Activated CD4-positive, alpha-beta T cell treated with anti-CD3 and anti-CD28 coated beads for 24 hours (primary cell): Measurements from ENCODE around the gene SAMSN1.
"Not testable (repeated sequence)": the region's sequence is repeated elsewhere in the genome, so short reads cannot be mapped to it uniquely, and the experiment has no call there.

Source experiments
- DNase-seq, 2 donors: peaks; one replicate each; pipeline ENCODE4 v3.0.0-alpha.2; 2020; ENCODE audit warnings: low read depth in 2 of 2

Gene SAMSN1

GRCh38 chr21:14566894-14567293 is 20.8 kb upstream of the SAMSN1 start:
- DNase-seq, result no peak

- DNase-seq, result no peak
These were observed 16.8 kb upstream of the SAMSN1 start for GRCh38 chr21:14562959-14563358.

GRCh38 chr21:14560555-14560954 is 14.4 kb upstream of the SAMSN1 start:
- DNase-seq, result no peak

DNA sequence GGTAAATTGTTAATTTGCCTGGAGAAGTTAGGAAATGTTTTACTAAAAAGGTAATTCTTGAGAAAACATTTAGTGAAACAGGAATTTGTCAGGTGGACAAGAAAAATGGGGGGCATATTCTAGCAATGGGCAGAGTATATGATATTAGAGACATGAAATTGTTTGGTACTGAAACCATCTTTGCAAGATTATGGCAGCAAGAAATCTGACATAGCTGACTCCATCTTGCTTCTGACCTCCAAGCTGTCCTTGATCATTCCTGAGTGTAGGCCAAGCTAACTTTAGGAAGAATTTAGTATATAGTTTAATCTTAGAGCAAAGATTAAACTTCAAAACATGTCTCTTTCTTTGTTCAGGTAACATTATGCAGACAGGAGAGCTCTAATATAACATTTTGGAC is 14.0 kb upstream of the SAMSN1 start:
- DNase-seq, result no peak

DNA sequence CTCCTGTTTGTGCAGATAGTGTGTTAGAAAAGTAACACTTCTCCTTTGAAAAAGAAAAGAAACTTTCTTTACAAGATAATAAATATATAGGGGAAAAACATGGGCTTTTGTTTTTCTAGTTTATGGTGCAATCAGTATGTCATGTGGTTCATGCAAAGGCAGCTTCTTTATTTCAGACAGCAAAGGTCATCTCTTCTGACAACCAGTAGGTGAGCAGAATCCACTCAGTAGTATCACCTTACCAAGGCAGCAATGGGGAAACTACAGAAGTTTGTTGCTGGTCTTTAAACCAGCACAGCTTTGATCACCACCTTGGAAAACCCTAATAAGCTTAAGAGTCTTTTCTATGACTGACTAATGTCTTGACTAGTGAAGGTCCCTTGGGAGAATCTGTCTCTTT is 13.0 kb upstream of the SAMSN1 start:
- DNase-seq, result no peak

GRCh38 chr21:14557413-14557812 is 11.3 kb upstream of the SAMSN1 start:
- no peak for DNase-seq

- no peak for DNase-seq
These were observed 8.8 kb upstream of the SAMSN1 start for GRCh38 chr21:14554948-14555347.

GRCh38 chr21:14553422-14553821 is 7.3 kb upstream of the SAMSN1 start:
- no peak for DNase-seq

- DNase-seq, result no peak
These were observed 5.6 kb upstream of the SAMSN1 start for GRCh38 chr21:14551741-14552140.

- no peak for DNase-seq
These were observed 4.0 kb upstream of the SAMSN1 start for GRCh38 chr21:14550135-14550534.

DNA sequence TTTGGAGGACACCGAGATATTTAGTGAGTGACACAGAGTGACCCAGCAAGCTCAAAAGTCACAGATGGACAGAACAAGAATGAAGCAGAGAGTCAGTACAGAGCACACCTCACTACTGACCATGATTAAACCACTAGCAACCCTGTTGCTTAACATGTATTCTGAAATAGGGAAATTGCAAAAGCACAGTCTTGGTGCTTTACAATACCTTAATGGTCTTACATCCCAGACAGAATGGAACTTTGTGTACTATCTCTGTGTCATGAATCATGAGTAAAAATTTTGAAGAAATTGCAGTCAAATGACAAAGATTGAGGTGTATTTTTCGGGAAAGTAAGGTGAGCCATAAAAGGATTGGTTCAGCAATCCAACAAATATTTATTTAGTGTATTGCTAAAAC is 2.7 kb upstream of the SAMSN1 start:
- no peak for DNase-seq

GRCh38 chr21:14547834-14548513 is 1.9 kb upstream of the SAMSN1 start:
- DNase-seq, result no peak

DNA sequence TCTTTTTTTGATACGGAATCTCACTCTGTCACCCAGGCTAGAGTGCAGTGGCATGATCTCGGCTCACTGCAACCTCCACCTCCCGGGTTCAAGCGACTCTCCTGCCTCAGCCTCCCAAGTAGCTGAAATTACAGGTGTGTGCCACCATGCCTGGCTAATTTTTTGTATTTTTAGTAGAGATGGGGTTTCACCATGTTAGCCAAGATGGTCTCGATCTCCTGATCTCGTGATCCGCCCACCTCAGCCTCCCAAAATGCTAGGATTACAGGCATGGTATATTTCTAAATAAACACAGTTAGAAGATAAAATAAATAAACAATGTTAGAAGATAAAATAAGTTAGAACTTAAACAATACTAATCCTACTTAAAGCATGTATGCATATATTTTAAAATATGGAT is 604 bp upstream of the SAMSN1 start:
- DNase-seq, result not testable (repeated sequence)

DNA sequence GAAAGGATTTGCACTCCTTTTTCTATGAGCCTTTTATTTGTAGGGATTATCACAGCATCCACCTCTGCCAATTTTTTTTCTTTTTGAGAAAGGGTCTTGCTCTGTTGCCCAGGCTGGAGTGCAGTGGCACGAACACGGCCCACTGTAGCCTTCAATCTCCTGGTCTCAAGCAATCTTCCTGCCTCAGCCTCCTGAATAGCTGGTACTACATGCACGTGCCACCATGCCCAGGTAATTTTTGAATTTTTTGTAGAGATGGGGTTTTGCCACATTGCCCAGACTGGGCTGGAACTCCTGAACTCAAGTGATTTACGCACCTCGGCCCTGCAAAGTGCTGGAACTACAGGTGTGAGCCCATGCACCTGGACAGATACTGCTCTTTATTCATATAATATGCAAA is 2.1 kb downstream of the SAMSN1 start:
- DNase-seq, result no peak

GRCh38 chr21:14542638-14543037 is 3.5 kb downstream of the SAMSN1 start:
- no peak for DNase-seq

DNA sequence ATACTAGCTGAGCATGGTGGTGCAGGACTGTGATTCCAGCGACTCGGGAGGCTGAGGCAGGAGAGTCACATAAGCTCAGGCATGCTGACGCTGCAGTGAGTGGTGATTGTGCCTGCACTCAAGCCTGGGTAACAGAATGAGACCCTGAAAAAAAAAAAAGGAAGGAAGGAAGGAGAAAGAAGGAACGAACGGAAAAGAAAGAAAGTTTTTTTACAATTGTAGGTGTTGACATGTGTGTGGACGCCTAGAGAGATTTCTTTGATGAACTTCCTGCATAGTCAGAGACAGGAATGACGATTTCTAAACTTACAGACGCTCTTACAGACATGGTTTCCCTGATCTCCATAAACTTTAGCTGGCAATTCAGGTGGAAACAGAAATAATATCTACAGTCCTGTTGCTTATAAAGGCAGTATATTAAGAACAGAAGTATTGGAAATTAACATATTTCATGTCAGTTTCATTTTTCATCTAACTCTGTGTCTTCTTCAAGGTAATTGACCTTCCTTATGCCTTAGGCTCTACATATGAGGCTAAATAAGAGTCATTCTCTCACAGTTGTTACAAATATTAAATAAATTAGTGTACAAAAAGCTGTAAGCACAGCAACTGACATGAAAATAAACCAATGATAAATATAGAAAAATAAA is 4.1 kb downstream of the SAMSN1 start:
- DNase-seq, result no peak

DNA sequence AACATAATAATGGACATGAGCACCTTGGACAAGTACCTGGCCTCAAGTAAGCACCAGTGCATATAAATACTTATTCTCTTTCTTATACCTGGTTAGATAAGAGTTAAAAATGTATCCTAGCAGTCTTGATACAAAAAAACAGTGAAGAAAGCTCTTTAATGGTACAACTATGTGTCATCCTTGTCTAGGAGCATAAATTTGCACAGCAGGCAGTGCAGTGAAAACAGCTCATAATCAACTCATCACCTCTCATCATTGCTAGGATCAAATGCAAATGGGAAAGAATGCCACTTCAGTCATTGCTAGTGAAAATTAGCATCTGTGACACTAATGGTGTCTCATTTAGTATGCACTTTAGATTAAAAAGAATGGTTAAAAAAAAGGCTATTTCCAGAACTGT is 7.6 kb downstream of the SAMSN1 start:
- no peak for DNase-seq

- DNase-seq, result no peak
These were observed 9.2 kb downstream of the SAMSN1 start for GRCh38 chr21:14536929-14537328.

DNA sequence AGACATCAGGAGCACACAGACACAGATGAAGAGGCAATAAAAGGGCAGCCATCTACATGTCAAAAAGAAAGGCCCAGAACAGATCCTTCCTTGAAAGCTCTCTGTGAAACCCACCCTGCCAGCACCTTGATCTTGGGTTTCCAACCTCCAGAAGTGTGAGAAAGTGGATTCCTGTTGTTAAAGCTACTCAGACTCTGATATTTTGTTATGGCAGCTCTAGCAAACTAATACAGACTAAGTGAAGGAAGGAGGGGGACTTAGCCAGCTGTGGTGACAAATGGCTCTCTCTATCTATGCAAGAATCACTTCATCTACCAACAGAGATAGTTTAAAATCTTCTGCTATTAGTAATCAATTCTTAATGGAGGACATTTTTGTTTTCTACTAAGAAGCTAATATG is 10.4 kb downstream of the SAMSN1 start:
- DNase-seq, result no peak

GRCh38 chr21:14533499-14534428 is 12.4 kb downstream of the SAMSN1 start:
- DNase-seq, result no peak

DNA sequence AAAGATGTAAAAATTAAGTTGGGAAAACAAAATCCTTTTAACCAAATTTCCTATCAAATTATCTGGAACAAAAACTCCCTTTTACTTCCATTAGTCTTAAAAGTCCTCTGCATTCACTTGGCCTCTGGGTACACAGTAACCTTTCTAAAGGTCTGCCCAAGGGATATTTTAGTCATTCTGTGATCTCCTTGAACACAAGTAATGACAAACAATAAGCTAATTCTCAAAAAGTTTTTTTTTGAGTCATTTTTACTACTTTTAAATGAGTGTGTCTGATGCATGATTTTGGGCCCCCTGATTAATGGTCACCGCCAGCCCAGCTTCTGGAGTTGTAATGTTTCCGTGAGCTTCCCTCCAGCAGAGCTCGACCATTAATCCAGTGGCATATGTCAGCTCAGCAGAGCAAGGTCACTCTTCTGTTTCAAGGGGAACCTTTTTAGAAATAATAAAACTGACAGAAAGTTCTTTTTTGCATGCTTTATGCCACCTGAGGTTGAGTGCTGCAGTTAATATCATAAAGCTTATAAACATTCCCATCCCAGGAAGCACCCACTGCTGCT is 14.3 kb downstream of the SAMSN1 start:
- DNase-seq, result no peak

GRCh38 chr21:14530592-14530991 is 15.5 kb downstream of the SAMSN1 start:
- DNase-seq, result no peak
